GM12865 (cell line): Measurements from ENCODE around the gene LYRM4.

Experiments
- DNase-seq: peaks from one replicate; pipeline ENCODE4 v3.0.0; 2010; ENCODE audit warnings: low read depth
- H3K4me3 ChIP-seq: 2 replicates; pipeline ENCODE4 v1.5.1; 2011; ENCODE audit warnings: mild to moderate bottlenecking, low read depth, low read length, control low read depth
- TF ChIP-seq, protein P1 (sequence below): IDR thresholded peaks from 2 replicates; pipeline ENCODE4 v1.5.1; 2011; ENCODE audit warnings: low read length, control low read depth, low read depth, inconsistent platforms; ENCODE audit not compliant: insufficient read depth; ENCODE audit errors: missing control alignments

Gene LYRM4

DNA sequence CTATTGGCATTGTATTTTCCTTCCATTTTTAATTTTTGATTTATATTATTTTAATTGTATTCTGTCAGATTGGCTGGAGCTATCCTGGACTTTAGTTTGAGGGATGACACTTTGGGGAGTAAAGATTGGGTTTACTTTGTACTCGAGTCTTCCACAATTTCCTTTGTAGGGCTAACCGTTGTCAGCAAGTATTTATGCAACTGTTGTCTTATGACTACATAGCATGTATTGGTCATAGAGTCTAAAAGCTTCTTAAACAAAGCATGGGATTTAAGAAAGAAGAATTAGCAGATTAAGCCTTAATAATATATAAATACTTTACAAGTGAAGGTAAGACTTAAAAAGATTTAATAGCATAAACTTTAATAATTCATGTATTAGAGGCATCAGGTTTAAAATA, 20.2 kb upstream of the LYRM4 start:
- TF ChIP-seq, protein P1, sequence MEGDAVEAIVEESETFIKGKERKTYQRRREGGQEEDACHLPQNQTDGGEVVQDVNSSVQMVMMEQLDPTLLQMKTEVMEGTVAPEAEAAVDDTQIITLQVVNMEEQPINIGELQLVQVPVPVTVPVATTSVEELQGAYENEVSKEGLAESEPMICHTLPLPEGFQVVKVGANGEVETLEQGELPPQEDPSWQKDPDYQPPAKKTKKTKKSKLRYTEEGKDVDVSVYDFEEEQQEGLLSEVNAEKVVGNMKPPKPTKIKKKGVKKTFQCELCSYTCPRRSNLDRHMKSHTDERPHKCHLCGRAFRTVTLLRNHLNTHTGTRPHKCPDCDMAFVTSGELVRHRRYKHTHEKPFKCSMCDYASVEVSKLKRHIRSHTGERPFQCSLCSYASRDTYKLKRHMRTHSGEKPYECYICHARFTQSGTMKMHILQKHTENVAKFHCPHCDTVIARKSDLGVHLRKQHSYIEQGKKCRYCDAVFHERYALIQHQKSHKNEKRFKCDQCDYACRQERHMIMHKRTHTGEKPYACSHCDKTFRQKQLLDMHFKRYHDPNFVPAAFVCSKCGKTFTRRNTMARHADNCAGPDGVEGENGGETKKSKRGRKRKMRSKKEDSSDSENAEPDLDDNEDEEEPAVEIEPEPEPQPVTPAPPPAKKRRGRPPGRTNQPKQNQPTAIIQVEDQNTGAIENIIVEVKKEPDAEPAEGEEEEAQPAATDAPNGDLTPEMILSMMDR: no peak
- H3K4me3 ChIP-seq: no peak overlapping the region
- no peak for DNase-seq

DNA sequence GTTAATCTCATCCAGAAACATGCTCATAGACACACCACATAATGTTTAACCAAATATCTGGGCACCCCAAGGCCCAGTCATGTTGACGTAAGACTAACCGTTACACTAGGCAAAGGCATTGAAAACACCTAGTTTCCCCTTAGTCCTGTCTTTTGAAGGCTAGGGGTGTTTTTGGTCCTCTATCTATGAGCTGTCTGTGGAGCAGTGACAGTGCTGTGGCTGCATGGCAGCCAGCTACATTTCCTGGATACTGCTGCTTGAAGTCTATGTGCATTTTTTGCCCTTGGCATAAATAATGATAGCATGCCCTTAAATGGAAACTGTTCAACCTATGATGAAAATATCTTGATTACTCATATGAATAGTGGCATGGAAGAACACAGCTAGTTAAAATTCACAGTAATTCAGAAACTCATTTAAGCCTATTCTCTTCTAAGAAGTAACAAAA, 19.2 kb upstream of the LYRM4 start:
- H3K4me3 ChIP-seq: peak overlapping the region; percentile 5; the same call in 1 of the 2 replicates
- peak; percentile 68 for DNase-seq
- TF ChIP-seq, protein P1: no peak

DNA sequence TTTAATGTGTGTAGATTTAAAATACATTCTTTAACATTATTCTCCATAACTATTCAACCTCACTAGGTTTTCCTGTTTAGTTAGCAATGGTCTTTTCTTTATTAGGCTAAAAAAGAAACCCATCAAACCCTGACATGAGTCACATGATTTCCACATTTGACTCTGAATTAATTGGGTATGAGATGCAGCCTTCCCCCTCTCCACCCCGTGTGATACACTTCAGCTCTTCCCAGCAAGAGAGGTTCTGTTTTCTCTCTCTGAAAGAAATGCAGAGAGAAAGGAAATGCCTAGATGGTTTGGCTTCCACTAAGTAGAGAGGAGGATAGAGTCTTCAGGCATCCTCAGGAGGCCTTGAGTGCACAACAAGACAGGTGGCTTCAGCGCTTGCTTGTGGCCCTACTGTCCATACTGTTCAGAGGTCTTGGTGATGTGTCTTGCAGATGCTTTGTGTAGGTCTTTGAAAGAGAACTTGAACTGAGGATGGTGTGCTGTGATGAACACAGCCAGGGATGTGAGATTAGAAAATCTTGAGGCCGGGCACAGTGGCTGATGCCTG, 17.9 kb upstream of the LYRM4 start:
- peak overlapping the region; percentile 2 for H3K4me3 ChIP-seq
- DNase-seq: peak; percentile 62
- TF ChIP-seq, protein P1: no peak

DNA sequence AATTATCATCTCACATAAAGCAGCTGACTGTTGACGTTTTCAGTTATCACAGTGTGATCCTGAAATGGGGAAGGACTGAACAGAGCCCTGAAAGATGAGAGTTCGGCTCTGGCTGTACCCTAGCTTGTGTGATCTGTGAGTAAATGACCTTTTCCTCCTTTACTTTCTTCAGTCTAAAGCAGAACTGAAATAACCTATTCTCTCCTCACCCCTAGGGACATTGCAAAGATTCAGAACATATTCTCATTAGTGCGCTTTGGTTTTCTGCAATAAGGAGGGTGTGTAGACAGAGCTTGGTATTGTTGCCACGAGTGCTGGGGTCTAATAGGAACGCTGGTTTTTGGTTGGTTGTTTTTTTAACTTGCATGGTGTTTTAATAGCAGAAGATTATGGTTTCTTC, 17.3 kb upstream of the LYRM4 start:
- H3K4me3 ChIP-seq: peak overlapping the region; percentile 2
- TF ChIP-seq, protein P1: no peak
- DNase-seq: peak; percentile 80

DNA sequence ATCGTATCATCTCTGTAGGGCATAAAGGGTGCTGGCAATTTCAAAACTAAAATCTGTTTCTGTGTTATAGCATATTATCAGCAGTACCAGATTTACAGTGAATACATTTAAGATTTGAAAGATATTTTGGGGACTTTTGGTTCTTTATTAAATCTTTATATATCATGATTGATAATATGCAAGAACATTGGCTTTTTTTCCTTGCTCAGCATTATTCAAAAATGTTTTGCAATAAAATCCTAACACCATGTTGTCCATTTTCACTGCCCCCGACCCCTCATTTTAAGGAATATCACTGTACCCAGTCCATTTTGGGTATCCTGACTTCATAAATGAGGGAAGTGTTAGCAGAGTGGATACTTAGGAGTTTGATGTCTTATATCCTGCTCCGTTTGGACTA, 16.8 kb upstream of the LYRM4 start:
- H3K4me3 ChIP-seq: no peak overlapping the region
- TF ChIP-seq, protein P1: no peak
- no peak for DNase-seq

DNA sequence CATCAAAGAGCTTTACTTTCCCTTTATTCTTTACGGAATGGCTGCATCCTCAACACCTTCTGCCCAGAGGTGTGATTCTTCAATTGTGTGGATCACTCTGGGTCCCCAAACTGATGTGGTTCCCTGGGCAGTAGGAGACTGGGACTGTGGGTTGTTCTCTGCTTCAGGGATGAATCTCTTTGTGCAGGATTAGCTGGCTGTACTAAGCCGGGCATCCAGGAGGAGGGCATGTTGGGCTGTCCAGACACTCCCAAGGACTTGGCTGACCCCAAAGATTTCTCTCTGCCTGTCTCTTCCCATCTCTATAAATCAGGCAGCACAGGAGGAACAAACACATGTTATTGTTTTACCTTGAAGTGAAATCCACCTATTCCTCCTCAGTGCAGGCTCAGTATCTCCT, 15.8 kb upstream of the LYRM4 start:
- TF ChIP-seq, protein P1: no peak
- no peak for DNase-seq
- no peak overlapping the region for H3K4me3 ChIP-seq

DNA sequence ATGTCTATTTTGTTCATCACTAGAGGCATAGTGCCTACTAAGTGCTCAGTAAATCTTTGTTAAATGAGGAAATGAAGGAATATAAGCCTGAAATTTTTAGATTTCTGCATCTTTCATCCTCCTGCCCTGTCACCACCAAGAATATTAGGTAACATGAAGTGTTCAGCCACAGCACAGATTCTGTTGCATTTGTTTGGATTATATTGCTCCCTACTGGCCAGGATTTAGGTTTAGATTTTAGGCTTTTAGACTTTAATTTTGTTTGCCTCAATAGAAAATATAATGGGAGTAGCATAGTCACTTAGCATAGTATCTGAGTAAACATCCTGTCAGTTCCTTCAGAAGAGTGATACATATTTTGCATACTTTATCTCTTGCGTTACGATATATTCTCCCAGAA, 14.7 kb upstream of the LYRM4 start:
- DNase-seq: no peak
- TF ChIP-seq, protein P1: no peak
- H3K4me3 ChIP-seq: no peak overlapping the region
